G401.6 (cell line): Measurements from ENCODE around the gene MPPED1.

ENCODE experiments used
- FAIRE-seq: peaks from 2 replicates; lab custom pipeline; 2012; peaks lifted over from hg19 to GRCh38; lab: Jason Lieb, UNC

The MPPED1 gene

GRCh38 chr22:43432883-43433415, 21.1 kb downstream of the MPPED1 start:
- FAIRE-seq: no peak

- no peak for FAIRE-seq
Measured at GRCh38 chr22:43433451-43434274, 21.8 kb downstream of the MPPED1 start.

GRCh38 chr22:43434275-43434927, 22.6 kb downstream of the MPPED1 start:
- no peak for FAIRE-seq

GRCh38 chr22:43434928-43435311, 23.1 kb downstream of the MPPED1 start:
- no peak for FAIRE-seq

GRCh38 chr22:43435851-43436811, 24.3 kb downstream of the MPPED1 start:
- no peak for FAIRE-seq

GRCh38 chr22:43436868-43437267, 25.1 kb downstream of the MPPED1 start:
- FAIRE-seq: no peak

- FAIRE-seq: no peak
Measured at GRCh38 chr22:43437871-43438475, 26.2 kb downstream of the MPPED1 start.

- FAIRE-seq: no peak
Measured at GRCh38 chr22:43438666-43439347, 27.0 kb downstream of the MPPED1 start.

GRCh38 chr22:43439368-43440103, 27.7 kb downstream of the MPPED1 start:
- FAIRE-seq: no peak

- FAIRE-seq: no peak
Measured at GRCh38 chr22:43440104-43440387, 28.2 kb downstream of the MPPED1 start.

- no peak for FAIRE-seq
Measured at GRCh38 chr22:43440556-43440955, 28.7 kb downstream of the MPPED1 start.

GRCh38 chr22:43441216-43441615, 29.4 kb downstream of the MPPED1 start:
- FAIRE-seq: no peak

- no peak for FAIRE-seq
Measured at GRCh38 chr22:43441751-43442150, 29.9 kb downstream of the MPPED1 start.

GRCh38 chr22:43442386-43443151, 30.8 kb downstream of the MPPED1 start:
- FAIRE-seq: no peak

- no peak for FAIRE-seq
Measured at GRCh38 chr22:43443152-43443471, 31.3 kb downstream of the MPPED1 start.

GRCh38 chr22:43446037-43446803, 34.4 kb downstream of the MPPED1 start:
- FAIRE-seq: no peak

GRCh38 chr22:43446916-43447315, 35.1 kb downstream of the MPPED1 start:
- no peak for FAIRE-seq

GRCh38 chr22:43447380-43447779, 35.6 kb downstream of the MPPED1 start:
- FAIRE-seq: no peak

GRCh38 chr22:43448048-43448447, 36.2 kb downstream of the MPPED1 start:
- no peak for FAIRE-seq
